ENCODE results near the gene VOPP1.

The VOPP1 gene

GRCh38 chr7:55537458-55537990, 34.8 kb downstream of the VOPP1 start:
- DNase-seq (ENCODE audit: extremely low read depth, low read depth): no peak
- no peak for TF ChIP-seq CTCF (IDR thresholded peaks at IDR 0.05; ENCODE audit: low read depth, low read length, missing control alignments)
- H3K4me3 ChIP-seq (replicated peaks; ENCODE audit: low read depth, low read length): no peak overlapping the region

- no peak for DNase-seq (ENCODE audit: extremely low read depth, low read depth)
- TF ChIP-seq CTCF (IDR thresholded peaks at IDR 0.05; ENCODE audit: low read depth, low read length, missing control alignments): no peak
- H3K4me3 ChIP-seq (replicated peaks; ENCODE audit: low read depth, low read length): no peak overlapping the region
These were observed 35.5 kb downstream of the VOPP1 start for GRCh38 chr7:55536619-55537457.

GRCh38 chr7:55535617-55536016, 36.7 kb downstream of the VOPP1 start:
- no peak for DNase-seq (ENCODE audit: extremely low read depth, low read depth)
- TF ChIP-seq CTCF (IDR thresholded peaks at IDR 0.05; ENCODE audit: low read depth, low read length, missing control alignments): no peak
- H3K4me3 ChIP-seq (replicated peaks; ENCODE audit: low read depth, low read length): no peak overlapping the region

- H3K4me3 ChIP-seq (replicated peaks; ENCODE audit: low read depth, low read length): no peak overlapping the region
- no peak for TF ChIP-seq CTCF (IDR thresholded peaks at IDR 0.05; ENCODE audit: low read depth, low read length, missing control alignments)
- DNase-seq (ENCODE audit: extremely low read depth, low read depth): no peak
These were observed 37.2 kb downstream of the VOPP1 start for GRCh38 chr7:55534916-55535590.

GRCh38 chr7:55534262-55534915, 37.9 kb downstream of the VOPP1 start:
- TF ChIP-seq CTCF (IDR thresholded peaks at IDR 0.05; ENCODE audit: low read depth, low read length, missing control alignments): no peak
- no peak for DNase-seq (ENCODE audit: extremely low read depth, low read depth)
- H3K4me3 ChIP-seq (replicated peaks; ENCODE audit: low read depth, low read length): no peak overlapping the region

- TF ChIP-seq CTCF (IDR thresholded peaks at IDR 0.05; ENCODE audit: low read depth, low read length, missing control alignments): no peak
- H3K4me3 ChIP-seq (replicated peaks; ENCODE audit: low read depth, low read length): no peak overlapping the region
- no peak for DNase-seq (ENCODE audit: extremely low read depth, low read depth)
These were observed 38.6 kb downstream of the VOPP1 start for GRCh38 chr7:55533729-55534080.

Data from HFF-Myc (cell line).